Cardiac muscle cell (in vitro differentiated cells and primary cell): ENCODE results near the gene DCLK1. TPM values are rescaled to one million over a fixed set of nuclear protein-coding genes. Genes with fewer than 3 reads are reported as not detected.
"Not testable (repeated sequence)": the region's sequence is repeated elsewhere in the genome, so short reads cannot be mapped to it uniquely, and the experiment has no call there.

Experiments
- DNase-seq, 2 donors: peaks; one replicate each; pipeline versions ENCODE4 v3.0.0 to v3.0.0-alpha.2; 2010 to 2017; ENCODE audit warnings: low read depth in 1 of 2, low spot score in 1 of 2
- H3K27ac ChIP-seq: fragments of 200-600 bp; sonication (generic); 2 replicates; pipeline ENCODE4 v1.5.1; 2016
- H3K27me3 ChIP-seq: fragments of 200-600 bp; sonication (generic); 2 replicates; pipeline ENCODE4 v1.6.0; 2016; ENCODE audit warnings: control low read depth
- H3K36me3 ChIP-seq: fragments of 200-600 bp; sonication (generic); 2 replicates; pipeline ENCODE4 v1.5.1; 2016; ENCODE audit warnings: control low read depth
- H3K4me1 ChIP-seq: fragments of 200-600 bp; sonication (generic); 2 replicates; pipeline ENCODE4 v1.8.1; 2017; ENCODE audit warnings: low read depth, mild to moderate bottlenecking, mixed run types
- H3K4me3 ChIP-seq: fragments of 200-600 bp; sonication (generic); 2 replicates; pipeline ENCODE4 v1.5.1; 2016; ENCODE audit warnings: mild to moderate bottlenecking
- H3K9me3 ChIP-seq: fragments of 200-600 bp; sonication (generic); 2 replicates; pipeline ENCODE4 v1.5.1; 2017; ENCODE audit warnings: low read depth, mild to moderate bottlenecking, control low read depth
- polyA plus RNA-seq: library from polyadenylated mRNA; unstranded; fragments of >200 nt; fragmentation: Nextera tagmentation; extraction: Ambion mirVana; gene quantifications from 2 replicates; pipeline ENCODE4 v1.2.1, GENCODE V29; 2016
- total RNA-seq: library from RNA; depleted of rRNA; stranded (reverse); fragments of >200 nt; gene quantifications from 2 replicates; pipeline ENCODE4 v1.2.3, GENCODE V29; 2016
- TF ChIP-seq, protein P1 (sequence below): IDR thresholded peaks from 2 replicates; pipeline ENCODE4 v1.5.1; 2012; ENCODE audit warnings: low read depth, mild to moderate bottlenecking, low read length

DCLK1 gene
- total and polyA plus RNA-seq, 2 experiments from 2014 or later, result 0.09 TPM; not detected in 1

GRCh38 chr13:35979361-35979951 is 151.7 kb downstream of the DCLK1 start:
- no peaks in the 10 kb centered on the region for H3K27me3 ChIP-seq
- TF ChIP-seq, protein P1, sequence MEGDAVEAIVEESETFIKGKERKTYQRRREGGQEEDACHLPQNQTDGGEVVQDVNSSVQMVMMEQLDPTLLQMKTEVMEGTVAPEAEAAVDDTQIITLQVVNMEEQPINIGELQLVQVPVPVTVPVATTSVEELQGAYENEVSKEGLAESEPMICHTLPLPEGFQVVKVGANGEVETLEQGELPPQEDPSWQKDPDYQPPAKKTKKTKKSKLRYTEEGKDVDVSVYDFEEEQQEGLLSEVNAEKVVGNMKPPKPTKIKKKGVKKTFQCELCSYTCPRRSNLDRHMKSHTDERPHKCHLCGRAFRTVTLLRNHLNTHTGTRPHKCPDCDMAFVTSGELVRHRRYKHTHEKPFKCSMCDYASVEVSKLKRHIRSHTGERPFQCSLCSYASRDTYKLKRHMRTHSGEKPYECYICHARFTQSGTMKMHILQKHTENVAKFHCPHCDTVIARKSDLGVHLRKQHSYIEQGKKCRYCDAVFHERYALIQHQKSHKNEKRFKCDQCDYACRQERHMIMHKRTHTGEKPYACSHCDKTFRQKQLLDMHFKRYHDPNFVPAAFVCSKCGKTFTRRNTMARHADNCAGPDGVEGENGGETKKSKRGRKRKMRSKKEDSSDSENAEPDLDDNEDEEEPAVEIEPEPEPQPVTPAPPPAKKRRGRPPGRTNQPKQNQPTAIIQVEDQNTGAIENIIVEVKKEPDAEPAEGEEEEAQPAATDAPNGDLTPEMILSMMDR, result no peak
- no peak overlapping the region for H3K27ac ChIP-seq
- H3K9me3 ChIP-seq, result no peaks in the 10 kb centered on the region
- no peaks in the 10 kb centered on the region for H3K4me1 ChIP-seq
- H3K4me3 ChIP-seq, result no peak overlapping the region
- DNase-seq, result peak in 1 of 2 donors; percentile 97
- H3K36me3 ChIP-seq, result no peaks in the 10 kb centered on the region

DNA sequence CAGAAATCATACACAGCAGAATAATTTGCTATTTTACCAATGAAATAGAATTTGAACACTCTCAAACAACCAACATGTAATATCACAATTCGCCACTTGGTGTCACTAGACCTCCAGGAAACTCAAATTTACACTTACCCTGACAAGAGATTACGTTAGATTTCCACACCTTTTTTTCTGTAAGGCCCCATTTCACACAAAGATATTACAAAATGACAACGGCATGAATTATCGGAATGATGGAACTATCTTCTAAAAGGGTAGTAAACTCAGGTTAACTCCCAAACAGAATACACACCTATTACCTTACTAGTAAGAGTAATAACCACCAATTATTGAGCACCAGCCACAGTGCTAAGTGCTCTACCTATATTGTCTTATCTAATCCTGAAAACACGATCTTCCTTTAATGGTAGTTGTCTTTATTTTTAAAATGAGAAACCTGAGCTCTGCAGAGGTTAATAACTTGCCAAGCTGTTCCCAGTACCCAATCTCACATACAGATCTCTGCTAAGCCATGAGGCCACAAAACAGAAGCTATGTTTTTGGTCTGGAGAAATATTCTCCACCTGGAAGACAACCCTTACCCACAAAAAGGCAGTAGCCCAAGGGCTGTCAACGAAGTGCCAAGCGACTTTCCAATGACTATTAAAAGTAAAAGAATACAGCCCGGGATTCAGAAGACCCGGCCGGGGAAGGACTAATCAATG is 152.4 kb downstream of the DCLK1 start:
- no peaks in the 10 kb centered on the region for H3K9me3 ChIP-seq
- H3K4me3 ChIP-seq, result no peak overlapping the region
- no peaks in the 10 kb centered on the region for H3K4me1 ChIP-seq
- no peaks in the 10 kb centered on the region for H3K27me3 ChIP-seq
- TF ChIP-seq, protein P1, result peak; percentile 60
- peak; percentile 55 to 86 for DNase-seq
- H3K36me3 ChIP-seq, result no peaks in the 10 kb centered on the region
- no peak overlapping the region for H3K27ac ChIP-seq

- H3K9me3 ChIP-seq, result no peaks in the 10 kb centered on the region
- no peak for DNase-seq
- no peak overlapping the region for H3K27ac ChIP-seq
- H3K27me3 ChIP-seq, result no peaks in the 10 kb centered on the region
- no peaks in the 10 kb centered on the region for H3K36me3 ChIP-seq
- no peaks in the 10 kb centered on the region for H3K4me1 ChIP-seq
- no peak overlapping the region for H3K4me3 ChIP-seq
- TF ChIP-seq, protein P1, result no peak
Observed at GRCh38 chr13:35977060-35977459, 154.1 kb downstream of the DCLK1 start.

- no peaks in the 10 kb centered on the region for H3K36me3 ChIP-seq
- H3K27ac ChIP-seq, result no peak overlapping the region
- no peak for DNase-seq
- H3K4me3 ChIP-seq, result no peak overlapping the region
- no peaks in the 10 kb centered on the region for H3K9me3 ChIP-seq
- TF ChIP-seq, protein P1, result no peak
- H3K27me3 ChIP-seq, result no peaks in the 10 kb centered on the region
- H3K4me1 ChIP-seq, result no peaks in the 10 kb centered on the region
Observed at GRCh38 chr13:35976126-35976525, 155.1 kb downstream of the DCLK1 start.

- H3K27me3 ChIP-seq, H3K4me1 ChIP-seq, H3K36me3 ChIP-seq: not testable (repeated sequence)
Observed at GRCh38 chr13:35966951-35967350, 164.2 kb downstream of the DCLK1 start.

GRCh38 chr13:35966024-35966423 is 165.2 kb downstream of the DCLK1 start:
- DNase-seq, result no peak
- Histone ChIP-seq H3K4me1 (no peaks in the 10 kb centered on the region), H3K9me3 (no peaks in the 10 kb centered on the region), H3K27ac (no peak overlapping the region), H3K36me3 (no peaks in the 10 kb centered on the region), H3K4me3 (no peak overlapping the region), H3K27me3 (no peaks in the 10 kb centered on the region)
- TF ChIP-seq, protein P1, result no peak

More at GRCh38 chr13:35966951-35967350, 164.2 kb downstream of the DCLK1 start:
- H3K27ac ChIP-seq, H3K4me3 ChIP-seq, H3K9me3 ChIP-seq, DNase-seq: not testable (repeated sequence)
